Hepatocyte (in vitro differentiated cells): Measurements from ENCODE around the gene C14orf180. TPM values are rescaled to one million over a fixed set of nuclear protein-coding genes. Genes with fewer than 3 reads are reported as not detected.

Experiments
- DNase-seq: peaks from one replicate; pipeline ENCODE4 v3.0.0-alpha.2; 2016; ENCODE audit warnings: low spot score
- H2AFZ ChIP-seq: fragments of 200-600 bp; sonication (generic); 2 replicates; pipeline ENCODE4 v1.6.0; 2016; ENCODE audit warnings: antibody characterized with exemption, mild to moderate bottlenecking
- H3K27ac ChIP-seq: fragments of 200-600 bp; sonication (generic); 2 replicates; pipeline ENCODE4 v1.5.1; 2016; ENCODE audit warnings: mild to moderate bottlenecking
- H3K27me3 ChIP-seq: fragments of 200-600 bp; sonication (generic); 2 replicates; pipeline ENCODE4 v1.6.1; 2016
- H3K36me3 ChIP-seq: fragments of 200-600 bp; sonication (generic); replicated peaks from 2 replicates; pipeline ENCODE4 v1.5.1; 2016; ENCODE audit warnings: low read depth; ENCODE audit not compliant: insufficient read depth
- H3K4me1 ChIP-seq: fragments of 200-600 bp; sonication (generic); 2 replicates; pipeline ENCODE4 v1.5.1; 2016; ENCODE audit warnings: mild to moderate bottlenecking, moderate library complexity; ENCODE audit not compliant: insufficient read depth
- H3K4me2 ChIP-seq: fragments of 200-600 bp; sonication (generic); 2 replicates; pipeline ENCODE4 v1.6.0; 2016
- H3K4me3 ChIP-seq: fragments of 200-600 bp; sonication (generic); 2 replicates; pipeline ENCODE4 v1.5.1; 2016; ENCODE audit warnings: mild to moderate bottlenecking
- H3K79me2 ChIP-seq: fragments of 200-600 bp; sonication (generic); 2 replicates; pipeline ENCODE4 v1.6.0; 2017; ENCODE audit warnings: mild to moderate bottlenecking
- H3K9me2 ChIP-seq: fragments of 200-600 bp; sonication (generic); replicated peaks from 2 replicates; pipeline ENCODE4 v1.6.0; 2017; ENCODE audit warnings: mild to moderate bottlenecking; ENCODE audit not compliant: insufficient read depth
- H3K9me3 ChIP-seq: fragments of 200-600 bp; sonication (generic); 2 replicates; pipeline ENCODE4 v1.5.1; 2016; ENCODE audit warnings: low read depth, mild to moderate bottlenecking
- H4K20me1 ChIP-seq: fragments of 200-600 bp; sonication (generic); 2 replicates; pipeline ENCODE4 v1.6.0; 2016; ENCODE audit warnings: mild to moderate bottlenecking; ENCODE audit not compliant: insufficient read depth, poor library complexity, severe bottlenecking
- CTCF ChIP-seq: fragments of 200-600 bp; sonication (generic); IDR thresholded peaks from 2 replicates; pipeline ENCODE4 v1.5.1; 2016; ENCODE audit warnings: antibody characterized with exemption, mild to moderate bottlenecking; ENCODE audit not compliant: poor library complexity
- EZH2 ChIP-seq: fragments of 200-600 bp; sonication (generic); IDR thresholded peaks from 2 replicates; pipeline ENCODE4 v1.6.1; 2016; ENCODE audit warnings: antibody characterized with exemption, mild to moderate bottlenecking, borderline replicate concordance
- EZH2phosphoT487 ChIP-seq: fragments of 200-600 bp; sonication (generic); IDR thresholded peaks from one replicate; pipeline ENCODE4 v1.6.1; 2018; ENCODE audit warnings: antibody characterized with exemption, mild to moderate bottlenecking, low read depth, moderate library complexity; ENCODE audit not compliant: unreplicated experiment, severe bottlenecking
- WGBS: methylation state at CpG from one replicate; pipeline ENCODE4 v1.1.6; 2016; ENCODE audit warnings: low lambda C conversion rate; ENCODE audit errors: missing lambda C conversion rate; 5-methylcytosine and 5-hydroxymethylcytosine counted together
- polyA plus RNA-seq: library from polyadenylated mRNA; unstranded; fragments of >200 nt; fragmentation: Nextera tagmentation; extraction: Ambion mirVana; gene quantifications from 2 replicates; pipeline ENCODE4 v1.2.1, GENCODE V29; 2016
- total RNA-seq: library from RNA; depleted of rRNA; stranded (reverse); fragments of >200 nt; gene quantifications from 2 replicates; pipeline ENCODE4 v1.2.3, GENCODE V29; 2014

Gene C14orf180
- total and polyA plus RNA-seq, 2 experiments from 2014 or later = 1.1 to 1.2 TPM

DNA sequence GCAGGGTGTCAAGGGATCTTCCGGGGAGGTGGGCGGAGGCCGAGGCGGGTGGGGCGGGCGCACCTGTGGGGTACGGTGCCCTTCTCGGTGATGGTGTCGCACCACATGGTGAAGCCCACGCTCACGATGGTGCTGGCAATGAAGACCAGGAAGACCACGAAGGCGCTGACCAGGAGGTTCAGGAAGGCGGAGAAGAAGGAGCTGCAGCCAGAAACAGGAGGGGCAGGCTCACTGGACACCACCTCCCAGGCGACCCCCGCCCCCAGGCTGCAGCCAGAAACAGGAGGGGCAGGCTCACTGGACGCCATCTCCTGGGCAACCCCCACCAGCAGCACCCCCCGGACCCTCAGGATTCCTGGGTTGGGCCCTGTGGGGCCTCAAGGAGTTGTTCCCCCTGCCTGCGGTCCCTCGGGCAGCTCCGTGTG is 17.4 kb downstream of the C14orf180 start:
- WGBS = 93% methylated on average over 13 of the region's 21 CpGs
- no peak overlapping the region for H3K4me3 ChIP-seq
- TF ChIP-seq EZH2 = no peak
- no peak for TF ChIP-seq CTCF
- TF ChIP-seq EZH2phosphoT487 = no peak
- H4K20me1 ChIP-seq = no peaks in the 10 kb centered on the region
- no peak overlapping the region for H3K27ac ChIP-seq
- H3K36me3 ChIP-seq = no peaks in the 10 kb centered on the region
- H2AFZ ChIP-seq = no peak overlapping the region
- peaks cover 9% of the 10 kb centered on the region for H3K4me1 ChIP-seq
- no peaks in the 10 kb centered on the region for H3K27me3 ChIP-seq
- DNase-seq = no peak
- no peak overlapping the region for H3K4me2 ChIP-seq
- H3K9me3 ChIP-seq = no peaks in the 10 kb centered on the region
- no peaks in the 10 kb centered on the region for H3K9me2 ChIP-seq
- no peaks in the 10 kb centered on the region for H3K79me2 ChIP-seq

DNA sequence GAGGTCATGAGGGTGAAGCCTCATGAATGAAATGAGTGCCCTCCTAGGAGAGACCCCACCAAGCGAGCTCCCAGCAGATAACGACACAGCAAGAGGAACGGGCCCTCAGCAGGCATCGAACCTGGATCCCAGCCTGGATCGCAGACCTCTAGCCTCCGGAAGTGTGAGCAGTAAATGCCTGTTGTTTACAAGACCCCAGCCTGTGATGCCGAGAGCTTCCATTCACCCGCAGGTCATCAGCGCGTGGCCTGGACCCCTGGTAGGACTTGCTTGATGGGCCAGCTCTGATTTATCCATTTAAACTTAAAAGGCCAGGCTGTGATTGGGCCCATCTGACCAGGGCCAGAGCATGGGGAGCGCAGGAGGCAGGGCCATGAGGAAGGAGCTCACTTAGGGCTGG is 18.0 kb downstream of the C14orf180 start:
- WGBS = 93% methylated on average over 11 of the region's 11 CpGs

DNA sequence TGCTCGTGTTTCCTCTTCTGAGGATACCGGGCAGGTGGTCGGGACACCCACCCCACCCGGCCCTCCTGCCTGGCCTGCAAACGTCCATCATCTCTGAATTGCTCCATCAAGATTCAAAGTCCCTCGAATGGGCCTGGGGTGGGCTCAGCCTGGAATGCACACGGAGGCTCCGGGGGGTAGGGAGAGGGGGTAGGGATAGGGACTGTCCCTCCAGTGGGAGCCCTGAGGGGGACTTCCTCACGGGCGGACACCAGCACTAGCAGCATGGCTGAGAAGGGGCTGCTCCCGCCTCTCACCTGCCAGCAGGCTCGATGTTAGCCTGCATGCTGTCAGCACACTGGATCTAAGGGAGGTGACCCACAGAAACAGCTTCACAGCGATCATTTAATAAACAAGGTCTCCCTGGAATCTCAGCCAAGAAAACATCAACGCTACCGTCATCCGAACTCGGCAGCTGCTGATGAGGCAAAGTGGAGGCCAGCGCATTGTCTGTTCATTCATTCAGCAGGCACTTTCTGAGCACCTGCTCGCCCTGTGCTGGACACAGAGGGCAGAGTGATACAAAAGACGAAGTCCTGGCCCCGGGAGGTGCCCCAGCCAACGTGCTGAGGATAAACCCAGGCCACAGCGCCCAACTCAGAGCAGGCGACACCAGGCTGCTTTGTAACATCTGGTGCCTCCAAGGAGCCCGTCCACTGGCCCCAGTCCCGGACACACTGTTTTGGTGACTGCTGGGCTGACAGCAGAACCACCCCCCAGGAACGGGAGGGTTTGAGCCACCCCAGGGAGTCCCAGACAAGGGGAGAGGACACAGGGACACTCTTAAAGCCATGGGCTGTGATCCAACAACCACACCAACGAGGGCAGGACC is 18.7 kb downstream of the C14orf180 start:
- Histone ChIP-seq H3K4me2 (no peak overlapping the region), H3K9me2 (no peaks in the 10 kb centered on the region), H3K27ac (no peak overlapping the region), H3K4me3 (no peak overlapping the region), H3K36me3 (no peaks in the 10 kb centered on the region), H3K27me3 (no peaks in the 10 kb centered on the region), H2AFZ (no peak overlapping the region), H3K79me2 (no peaks in the 10 kb centered on the region), H4K20me1 (no peaks in the 10 kb centered on the region), H3K9me3 (no peaks in the 10 kb centered on the region), H3K4me1 (peaks cover 9% of the 10 kb centered on the region)
- WGBS = 80% methylated on average over 26 of the region's 28 CpGs
- TF ChIP-seq CTCF (no peak), EZH2 (no peak), EZH2phosphoT487 (no peak)
- DNase-seq = no peak

More for the DNA sequence above, 18.0 kb downstream of the C14orf180 start:
- Histone ChIP-seq H3K9me2 (no peaks in the 10 kb centered on the region), H2AFZ (no peak overlapping the region), H3K9me3 (no peaks in the 10 kb centered on the region), H4K20me1 (no peaks in the 10 kb centered on the region), H3K79me2 (no peaks in the 10 kb centered on the region), H3K27me3 (no peaks in the 10 kb centered on the region), H3K4me2 (no peak overlapping the region), H3K4me1 (peaks cover 9% of the 10 kb centered on the region), H3K4me3 (no peak overlapping the region), H3K27ac (no peak overlapping the region), H3K36me3 (no peaks in the 10 kb centered on the region)
- TF ChIP-seq CTCF (no peak), EZH2 (no peak), EZH2phosphoT487 (no peak)
- no peak for DNase-seq
